Peyer's patch (tissue), 4 donors: ENCODE measurements around the gene PPTC7.

ENCODE experiments used
- POLR2A ChIP-seq, 2 donors: fragments of 450-650 bp; IDR thresholded peaks; one replicate each; pipeline ENCODE4 v1.5.1; 2017; ENCODE audit warnings: antibody characterized with exemption in 2 of 2, mild to moderate bottlenecking in 2 of 2, moderate library complexity in 2 of 2
- TF ChIP-seq, protein P1 (sequence below), 6 experiments: fragments of 450-650 bp in 4 of 6; fragments of 200-600 bp in 2 of 6; sonication (generic) in 1 of 6; IDR thresholded peaks; one replicate each; pipeline ENCODE4 v1.5.1; 2017 to 2019; ENCODE audit warnings: antibody characterized with exemption in 6 of 6, mild to moderate bottlenecking in 3 of 6, moderate library complexity in 1 of 6

DNA sequence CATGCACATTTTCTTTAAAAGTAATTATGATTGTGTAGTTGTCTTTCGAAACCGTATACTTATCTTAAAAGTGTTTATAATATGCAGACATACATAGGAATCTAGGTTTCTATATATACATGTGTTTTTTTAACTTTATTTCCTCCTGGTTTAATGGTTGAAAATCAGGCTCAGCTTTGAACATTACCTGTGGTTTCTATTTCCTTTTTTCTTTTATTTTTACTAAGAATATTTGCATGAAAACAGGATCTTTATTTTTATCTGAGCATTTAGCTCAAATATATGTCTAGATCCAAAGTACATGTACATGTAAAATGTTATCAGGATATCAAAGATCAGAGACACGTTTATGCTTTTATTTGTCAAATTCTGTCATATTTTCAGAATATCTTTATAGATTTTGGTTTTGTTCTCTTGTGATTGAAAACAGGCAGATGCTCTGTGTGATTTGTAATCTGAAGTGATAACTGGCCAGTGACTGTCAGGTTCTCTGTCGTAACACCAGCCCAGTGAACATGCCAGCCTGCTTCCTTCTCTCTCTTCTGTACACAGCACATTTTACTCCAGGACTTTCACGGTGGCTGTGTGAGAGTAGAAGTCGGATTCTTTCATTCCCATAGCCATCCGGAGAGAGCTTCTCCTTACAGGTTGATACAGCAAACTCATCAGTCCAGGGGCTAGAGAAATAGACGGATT lies 44.5 kb upstream of the PPTC7 start:
- TF ChIP-seq, protein P1, sequence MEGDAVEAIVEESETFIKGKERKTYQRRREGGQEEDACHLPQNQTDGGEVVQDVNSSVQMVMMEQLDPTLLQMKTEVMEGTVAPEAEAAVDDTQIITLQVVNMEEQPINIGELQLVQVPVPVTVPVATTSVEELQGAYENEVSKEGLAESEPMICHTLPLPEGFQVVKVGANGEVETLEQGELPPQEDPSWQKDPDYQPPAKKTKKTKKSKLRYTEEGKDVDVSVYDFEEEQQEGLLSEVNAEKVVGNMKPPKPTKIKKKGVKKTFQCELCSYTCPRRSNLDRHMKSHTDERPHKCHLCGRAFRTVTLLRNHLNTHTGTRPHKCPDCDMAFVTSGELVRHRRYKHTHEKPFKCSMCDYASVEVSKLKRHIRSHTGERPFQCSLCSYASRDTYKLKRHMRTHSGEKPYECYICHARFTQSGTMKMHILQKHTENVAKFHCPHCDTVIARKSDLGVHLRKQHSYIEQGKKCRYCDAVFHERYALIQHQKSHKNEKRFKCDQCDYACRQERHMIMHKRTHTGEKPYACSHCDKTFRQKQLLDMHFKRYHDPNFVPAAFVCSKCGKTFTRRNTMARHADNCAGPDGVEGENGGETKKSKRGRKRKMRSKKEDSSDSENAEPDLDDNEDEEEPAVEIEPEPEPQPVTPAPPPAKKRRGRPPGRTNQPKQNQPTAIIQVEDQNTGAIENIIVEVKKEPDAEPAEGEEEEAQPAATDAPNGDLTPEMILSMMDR (IDR thresholded peaks at IDR 0.05), result no peak
- no peak for TF ChIP-seq POLR2A (IDR thresholded peaks at IDR 0.05)
